HG02759 (cell line): ENCODE results near the gene FOXN1.

Experiments
- ATAC-seq: cut with Tn5 transposase; IDR thresholded peaks from one replicate; pipeline ENCODE4 v1.9.1; 2021; ENCODE audit warnings: mild to moderate bottlenecking, moderate library complexity; ENCODE audit not compliant: unreplicated experiment

Gene FOXN1

DNA sequence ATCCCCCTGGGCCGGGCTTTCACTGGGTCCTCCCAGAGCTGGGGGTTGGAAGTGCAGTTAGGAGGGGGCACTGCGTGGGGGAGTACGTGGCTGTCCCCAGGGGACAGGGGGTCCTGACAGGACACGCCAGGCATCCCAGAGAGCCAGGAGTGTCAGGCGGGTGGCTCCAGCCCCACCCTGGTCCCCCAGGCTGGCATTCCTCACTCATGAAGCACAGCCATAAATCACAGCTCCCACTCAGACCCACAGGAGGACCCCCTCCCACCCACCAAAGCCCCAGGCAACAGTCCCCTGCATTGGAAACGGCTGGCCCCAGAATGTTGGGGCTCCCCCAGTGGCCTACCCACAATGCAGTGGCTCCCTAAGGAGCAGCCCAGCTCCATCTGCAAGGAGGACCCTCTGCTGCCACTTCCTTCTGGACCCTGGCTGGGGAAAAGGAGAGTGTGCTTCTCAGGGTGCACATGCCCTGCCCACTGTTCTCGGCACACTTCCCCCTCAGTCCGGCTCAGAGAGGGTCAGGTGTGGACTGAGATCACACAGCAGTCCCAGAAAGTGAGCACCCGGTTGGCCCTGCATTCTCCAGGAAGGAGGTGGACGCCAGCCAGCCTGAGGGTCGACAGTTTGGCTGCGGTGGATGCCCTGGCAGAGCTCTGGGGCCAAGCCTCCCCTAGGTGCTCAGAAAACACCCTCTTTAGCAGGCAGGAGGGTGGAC lies 7.3 kb upstream of the FOXN1 start:
- no peak for ATAC-seq

DNA sequence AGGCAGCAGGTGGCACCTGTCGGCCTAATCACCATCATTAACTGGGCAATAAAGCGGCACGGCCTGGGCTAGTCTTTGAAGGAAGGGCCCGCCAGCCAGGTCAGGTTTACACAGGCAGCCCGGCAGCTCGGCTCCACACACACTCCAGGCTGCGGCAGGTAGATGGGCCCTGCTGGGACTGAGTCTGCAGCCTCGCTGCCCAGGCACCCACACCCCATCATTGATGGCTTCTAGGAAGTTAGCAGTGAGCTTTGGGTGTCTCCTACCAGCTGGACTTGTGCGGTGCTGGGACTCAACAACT lies 6.8 kb upstream of the FOXN1 start:
- no peak for ATAC-seq

DNA sequence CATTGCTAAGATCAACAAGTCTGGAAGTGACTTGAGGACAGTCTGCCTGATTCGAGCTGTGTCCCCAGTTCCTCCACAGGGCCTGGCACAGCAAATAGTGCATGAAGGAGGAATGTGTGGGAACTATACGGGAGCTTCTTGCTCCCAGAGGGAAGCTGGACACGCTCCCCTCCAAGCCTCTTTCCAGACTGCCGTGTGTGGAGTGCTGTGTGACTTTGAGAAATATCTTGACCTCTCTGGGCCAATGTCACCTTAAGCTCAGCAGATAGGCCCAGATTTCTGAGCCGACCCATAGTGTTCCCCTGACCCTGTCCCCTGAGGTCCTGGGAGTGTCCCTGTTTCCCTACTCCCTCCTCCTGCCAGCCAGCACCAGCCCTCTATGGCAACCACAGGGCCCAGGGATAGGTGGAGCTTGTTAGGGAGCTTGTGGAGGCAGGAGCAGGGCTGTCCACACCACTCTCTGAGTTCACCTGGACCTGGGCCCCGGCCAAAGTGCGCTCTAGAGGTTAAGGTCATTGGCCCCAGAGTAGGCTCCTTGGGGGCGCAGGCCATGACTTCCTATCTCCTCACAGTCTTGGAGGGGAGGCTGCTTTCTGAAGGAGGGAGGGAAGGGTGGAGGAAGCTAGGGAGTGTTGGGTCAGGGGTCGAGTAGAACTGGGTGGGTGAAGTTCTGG lies 6.3 kb upstream of the FOXN1 start:
- no peak for ATAC-seq

GRCh38 chr17:28500712-28501379 lies 5.3 kb upstream of the FOXN1 start:
- ATAC-seq, result peak; percentile 68

- no peak for ATAC-seq
Observed at GRCh38 chr17:28501421-28502284, 4.5 kb upstream of the FOXN1 start.

DNA sequence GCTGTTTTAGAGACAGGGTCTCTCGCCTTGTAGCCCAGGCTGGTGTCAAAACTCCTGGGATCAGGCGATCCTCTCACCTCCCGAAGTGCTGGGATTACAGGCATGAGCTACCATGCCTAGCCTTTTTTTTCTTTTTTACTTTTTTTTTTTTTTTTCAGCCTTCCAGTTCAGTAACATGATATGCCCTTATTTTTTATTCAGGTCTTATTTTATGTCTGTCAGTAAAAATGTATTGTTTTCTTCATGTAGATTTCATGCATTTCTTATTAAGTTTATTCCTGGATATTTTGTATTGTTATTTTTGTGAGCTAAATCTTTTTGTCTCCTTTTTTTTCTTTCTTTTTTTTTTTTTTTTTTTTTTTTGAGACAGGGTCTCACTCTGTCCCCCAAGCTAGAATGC lies 2.7 kb upstream of the FOXN1 start:
- ATAC-seq, result no peak

GRCh38 chr17:28506763-28507487 lies 777 bp downstream of the FOXN1 start:
- ATAC-seq, result no peak

DNA sequence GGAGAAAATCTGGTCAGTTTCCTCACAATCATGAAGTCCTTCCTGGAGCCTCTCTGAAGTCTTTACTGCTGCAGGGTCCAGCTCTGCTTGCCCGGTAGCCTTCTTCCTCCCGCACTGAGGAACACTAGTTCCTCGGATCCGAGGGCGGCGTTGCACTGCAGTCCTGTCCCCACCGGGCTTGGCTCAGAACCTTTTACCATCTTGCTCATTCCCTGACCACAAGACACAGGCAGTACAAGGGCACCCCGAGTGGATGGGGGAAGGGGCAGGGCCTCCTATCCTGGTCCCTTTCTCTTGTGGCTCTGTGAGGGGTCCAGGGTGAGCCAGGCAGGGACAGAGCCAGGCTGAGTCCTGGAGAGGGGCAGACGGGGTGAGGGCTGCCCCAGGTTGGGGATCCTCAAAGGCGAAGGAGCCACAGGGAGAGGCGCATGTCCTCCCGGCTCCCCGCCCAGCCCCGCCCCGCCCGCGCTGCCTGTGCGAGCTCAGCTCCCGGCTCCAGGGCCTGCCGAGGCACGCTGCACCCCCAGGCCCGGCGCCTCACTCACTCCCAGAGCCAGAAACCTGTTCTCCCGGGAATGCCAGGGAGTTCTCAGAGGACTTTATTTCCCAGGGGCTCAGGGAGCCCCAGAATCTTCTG lies 1.5 kb downstream of the FOXN1 start:
- ATAC-seq, result no peak

DNA sequence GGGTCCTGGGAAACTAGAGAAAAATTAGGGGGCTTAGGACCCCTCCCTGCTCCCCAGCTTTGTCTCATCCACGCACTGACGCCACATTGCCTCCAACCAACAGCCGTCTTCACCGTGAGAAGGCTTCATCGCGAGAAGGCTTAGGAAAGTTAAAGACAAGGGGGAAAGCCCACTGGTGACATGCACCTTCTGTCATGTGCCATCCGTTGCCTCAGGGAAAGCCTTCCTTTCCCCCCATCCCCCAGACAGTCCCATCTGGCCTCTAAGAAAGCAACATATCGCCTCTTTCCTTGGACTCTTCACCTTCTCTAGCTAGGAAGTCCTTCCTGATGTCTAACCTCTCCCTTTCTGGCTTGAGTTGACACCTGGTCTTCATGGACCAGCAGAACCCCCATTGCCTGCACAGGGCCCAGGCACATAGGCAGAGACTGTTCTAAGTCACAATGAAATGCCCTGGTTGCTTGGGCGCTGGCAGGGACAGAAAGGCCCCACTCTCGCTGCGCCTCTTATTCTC lies 2.1 kb downstream of the FOXN1 start:
- no peak for ATAC-seq

DNA sequence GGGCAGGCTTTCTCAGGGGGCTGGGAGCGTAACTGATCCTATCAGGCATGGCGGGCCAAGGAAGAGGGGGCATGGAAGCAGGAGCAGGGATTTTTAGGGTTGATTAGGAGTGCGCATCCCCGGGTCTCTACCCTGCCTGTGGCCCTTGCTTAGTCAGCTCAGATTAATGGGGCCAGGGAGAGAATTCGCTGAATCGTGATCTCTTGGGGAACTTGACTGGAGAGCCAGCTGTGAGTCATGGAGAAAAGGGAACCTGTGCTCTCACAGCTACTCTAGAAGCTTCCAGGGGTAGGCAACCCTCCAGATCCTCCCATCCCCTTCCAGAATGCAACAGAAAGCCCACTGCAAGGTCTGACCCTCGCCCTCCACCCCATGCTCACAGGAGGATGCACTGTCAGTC lies 3.6 kb downstream of the FOXN1 start:
- ATAC-seq, result no peak

GRCh38 chr17:28511858-28512461 lies 5.8 kb downstream of the FOXN1 start:
- ATAC-seq, result no peak

DNA sequence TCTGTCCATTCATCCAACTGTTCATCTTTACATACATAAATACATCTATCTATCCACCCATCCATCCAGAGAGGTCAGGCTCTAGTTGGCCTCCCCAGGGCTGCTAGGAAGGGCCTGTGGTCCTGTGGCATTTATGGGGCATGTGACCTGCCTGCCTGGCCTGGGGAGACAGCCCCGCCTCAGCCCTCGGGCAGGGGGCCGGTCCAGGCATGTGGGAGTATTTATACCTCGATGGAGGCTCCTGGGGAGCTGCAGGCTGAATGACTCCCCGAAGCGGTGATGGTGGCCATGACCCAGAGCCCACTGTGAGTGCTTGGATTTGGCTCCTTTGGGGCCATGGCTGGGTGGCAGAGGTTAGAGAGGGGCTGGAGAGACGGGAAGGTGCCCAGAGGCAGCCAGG lies 7.3 kb downstream of the FOXN1 start:
- no peak for ATAC-seq

DNA sequence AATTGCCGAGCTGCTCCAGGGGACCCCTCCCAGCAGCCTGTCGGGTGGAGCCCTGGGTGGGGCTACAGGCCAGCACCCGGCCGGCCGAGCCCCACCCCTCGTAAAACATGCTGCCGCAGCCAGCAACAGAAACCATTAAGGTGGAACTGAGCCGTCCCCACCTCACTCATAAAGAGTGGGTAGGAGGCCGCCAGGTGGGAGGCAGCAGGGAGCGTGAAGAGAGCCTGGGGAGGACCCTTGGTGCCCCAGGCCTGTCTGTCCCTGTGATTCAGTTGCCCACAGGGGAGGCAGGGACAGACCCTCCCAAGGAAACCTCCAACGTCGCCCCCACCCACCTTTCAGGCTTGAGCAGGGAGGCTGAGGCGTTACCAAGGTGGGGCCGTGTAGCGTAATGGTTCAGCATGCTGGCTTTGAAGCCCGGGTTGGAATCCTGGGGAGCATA lies 8.4 kb downstream of the FOXN1 start:
- ATAC-seq, result no peak

DNA sequence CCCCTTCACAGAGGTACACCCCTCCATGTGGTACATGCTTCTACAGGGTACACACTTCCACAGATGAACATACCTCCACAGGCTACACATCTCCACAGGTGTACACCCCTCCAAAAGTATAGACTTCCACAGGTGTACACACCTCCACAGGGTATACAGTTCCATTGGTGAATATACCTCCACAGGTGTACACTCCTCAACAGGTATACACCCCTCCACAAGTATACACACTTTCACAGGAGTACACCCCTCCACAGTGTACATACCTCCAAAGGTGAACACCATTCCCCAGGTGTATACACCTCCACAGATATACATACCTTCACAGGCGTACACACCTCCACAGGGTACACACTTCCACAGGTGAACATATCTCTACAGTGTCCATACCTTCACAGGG lies 9.4 kb downstream of the FOXN1 start:
- no peak for ATAC-seq

GRCh38 chr17:28518132-28518531 lies 12.0 kb downstream of the FOXN1 start:
- no peak for ATAC-seq

GRCh38 chr17:28518578-28518977 lies 12.4 kb downstream of the FOXN1 start:
- no peak for ATAC-seq

DNA sequence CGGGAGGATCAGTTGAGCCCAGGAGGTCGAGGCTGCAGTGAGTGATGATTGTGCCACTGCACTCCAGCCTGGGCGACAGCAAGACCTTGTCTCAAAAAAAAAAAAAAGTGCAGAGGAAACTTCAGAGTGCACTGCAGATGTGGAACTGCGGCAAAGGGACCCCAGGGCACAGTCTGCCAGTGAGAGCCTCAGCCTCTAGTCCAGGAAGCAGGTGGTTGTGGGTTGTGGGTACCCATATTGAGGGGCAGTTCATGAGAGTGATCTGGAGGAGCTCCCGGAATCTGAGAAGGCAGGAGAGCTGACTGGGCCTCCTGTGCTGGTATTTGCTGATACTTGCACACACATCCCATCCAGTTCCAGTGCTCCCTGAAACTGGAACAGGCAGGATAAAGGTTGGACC lies 13.1 kb downstream of the FOXN1 start:
- ATAC-seq, result no peak

GRCh38 chr17:28520687-28521086 lies 14.5 kb downstream of the FOXN1 start:
- no peak for ATAC-seq

DNA sequence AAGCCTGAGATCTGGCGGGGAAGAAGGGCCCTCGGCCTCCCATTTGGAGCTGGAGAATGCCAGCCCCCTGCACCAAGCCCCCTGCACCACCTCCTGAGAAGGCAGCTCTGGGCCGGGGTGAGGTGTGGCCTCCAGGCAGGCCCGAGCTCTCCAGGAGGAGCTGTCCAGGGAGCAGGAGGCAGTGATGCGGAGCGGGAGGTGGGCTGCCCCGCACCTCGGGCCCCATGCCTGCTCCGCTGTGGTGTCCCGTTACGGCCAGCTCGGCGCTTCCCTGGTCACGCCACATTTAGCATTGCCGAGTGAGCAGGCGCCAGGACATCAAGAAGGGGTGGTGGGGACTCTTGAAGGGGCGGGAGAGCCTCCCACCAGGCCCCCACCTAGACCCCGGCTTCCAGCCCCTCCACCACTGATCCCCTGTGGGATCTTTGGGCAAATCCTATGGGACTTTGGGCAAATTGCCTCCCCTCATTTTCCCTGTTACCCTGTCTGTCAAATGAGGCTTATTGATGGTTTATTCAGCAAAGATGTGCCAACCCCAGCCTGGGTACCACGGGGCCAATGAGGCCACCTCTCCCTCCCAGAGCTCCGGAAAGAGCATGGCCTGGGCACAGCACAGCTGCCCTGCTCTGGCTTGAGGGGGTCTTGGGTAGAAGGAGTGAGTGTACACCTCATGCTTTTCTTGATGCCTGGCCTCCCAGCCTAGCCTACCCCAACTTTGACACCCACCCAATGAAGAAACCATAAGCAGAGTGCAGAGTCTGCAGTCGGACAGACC lies 15.3 kb downstream of the FOXN1 start:
- ATAC-seq, result no peak
